H9 (cell line): ENCODE data around the gene DCUN1D4. TPM values are rescaled to one million over a fixed set of nuclear protein-coding genes. Genes with fewer than 3 reads are reported as not detected.

Source experiments
- DNase-seq: peaks from one replicate; pipeline ENCODE4 v3.0.0-alpha.2; 2017
- H2AFZ ChIP-seq: one replicate; pipeline ENCODE4 v1.6.1; 2013; ENCODE audit warnings: mild to moderate bottlenecking, low read length, control low read depth, moderate library complexity
- H2AK5ac ChIP-seq: 2 replicates; pipeline ENCODE4 v1.6.1; 2013; ENCODE audit warnings: low read length, control low read depth, mixed read lengths; ENCODE audit not compliant: insufficient read length
- H2BK120ac ChIP-seq: one replicate; pipeline ENCODE4 v1.6.1; 2013; ENCODE audit warnings: low read depth, mild to moderate bottlenecking, low read length, control low read depth, inconsistent platforms; ENCODE audit not compliant: poor library complexity, severe bottlenecking
- H2BK12ac ChIP-seq: 2 replicates; pipeline ENCODE4 v1.6.1; 2013; ENCODE audit warnings: low read length, control low read depth, mixed read lengths, low read depth; ENCODE audit not compliant: insufficient read length
- H2BK15ac ChIP-seq: 2 replicates; pipeline ENCODE4 v1.6.1; 2013; ENCODE audit warnings: low read depth, low read length, control low read depth
- H2BK20ac ChIP-seq: one replicate; pipeline ENCODE4 v1.6.1; 2013; ENCODE audit warnings: low read depth, mild to moderate bottlenecking, low read length, control low read depth, inconsistent platforms; ENCODE audit not compliant: poor library complexity, severe bottlenecking
- H2BK5ac ChIP-seq: 2 replicates; pipeline ENCODE4 v1.6.1; 2013; ENCODE audit warnings: low read length, control low read depth, mixed read lengths; ENCODE audit not compliant: insufficient read length
- H3K14ac ChIP-seq: 2 replicates; pipeline ENCODE4 v1.6.1; 2013; ENCODE audit warnings: low read length, control low read depth; ENCODE audit not compliant: insufficient read depth
- H3K18ac ChIP-seq: 2 replicates; pipeline ENCODE4 v1.6.1; 2013; ENCODE audit warnings: low read depth, mild to moderate bottlenecking, mixed read lengths, low read length, control low read depth; ENCODE audit not compliant: insufficient read length
- H3K23ac ChIP-seq: 2 replicates; pipeline ENCODE4 v1.6.1; 2013; ENCODE audit warnings: low read length, control low read depth, mixed read lengths, low read depth; ENCODE audit not compliant: insufficient read length
- H3K23me2 ChIP-seq: 2 replicates; pipeline ENCODE4 v1.6.1; 2013; ENCODE audit warnings: low read depth, mild to moderate bottlenecking, mixed read lengths, low read length, control low read depth; ENCODE audit not compliant: insufficient read length, poor library complexity, severe bottlenecking
- H3K27ac ChIP-seq: 2 replicates; pipeline ENCODE4 v1.5.1; 2013; ENCODE audit warnings: low read length, control low read depth, mixed read lengths, low read depth; ENCODE audit not compliant: insufficient read length
- H3K27me3 ChIP-seq: 2 replicates; pipeline ENCODE4 v1.6.1; 2013; ENCODE audit warnings: low read length, control low read depth, inconsistent platforms; ENCODE audit not compliant: insufficient read depth
- H3K4ac ChIP-seq: 2 replicates; pipeline ENCODE4 v1.6.1; 2013; ENCODE audit warnings: low read depth, mild to moderate bottlenecking, control low read depth, inconsistent platforms, low read length, moderate library complexity
- H3K4me1 ChIP-seq: 2 replicates; pipeline ENCODE4 v1.6.1; 2013; ENCODE audit warnings: low read length, control low read depth, inconsistent platforms; ENCODE audit not compliant: insufficient read depth
- H3K4me2 ChIP-seq: 2 replicates; pipeline ENCODE4 v1.6.1; 2013; ENCODE audit warnings: low read length, control low read depth, mixed read lengths; ENCODE audit not compliant: insufficient read length, insufficient read depth
- H3K56ac ChIP-seq: 2 replicates; pipeline ENCODE4 v1.6.1; 2013; ENCODE audit warnings: low read depth, mild to moderate bottlenecking, mixed read lengths, low read length, control low read depth; ENCODE audit not compliant: insufficient read length
- H3K79me1 ChIP-seq: 2 replicates; pipeline ENCODE4 v1.6.1; 2013; ENCODE audit warnings: low read depth, mild to moderate bottlenecking, moderate library complexity, low read length, control low read depth, inconsistent platforms; ENCODE audit not compliant: insufficient read depth, poor library complexity, severe bottlenecking
- H3K79me2 ChIP-seq: 2 replicates; pipeline ENCODE4 v1.6.1; 2013; ENCODE audit warnings: low read length, control low read depth, inconsistent platforms; ENCODE audit not compliant: insufficient read depth
- H3K9ac ChIP-seq: 2 replicates; pipeline ENCODE4 v1.6.1; 2013; ENCODE audit warnings: low read length, control low read depth, mixed read lengths; ENCODE audit not compliant: insufficient read length; ENCODE audit errors: extremely low read depth
- H3K9me3 ChIP-seq: one replicate; pipeline ENCODE4 v1.6.1; 2013; ENCODE audit warnings: low read depth, low read length, inconsistent platforms; ENCODE audit not compliant: control insufficient read depth
- H3T11ph ChIP-seq: one replicate; pipeline ENCODE4 v1.6.1; 2013; ENCODE audit warnings: mild to moderate bottlenecking, low read length, control low read depth, inconsistent platforms
- H4K20me1 ChIP-seq: one replicate; pipeline ENCODE4 v1.6.1; 2013; ENCODE audit not compliant: control insufficient read depth, insufficient read length, insufficient read depth
- H4K5ac ChIP-seq: 2 replicates; pipeline ENCODE4 v1.6.1; 2013; ENCODE audit warnings: low read depth, mild to moderate bottlenecking, mixed read lengths, low read length, control low read depth; ENCODE audit not compliant: insufficient read length
- H4K8ac ChIP-seq: replicated peaks from 2 replicates; pipeline ENCODE4 v1.6.1; 2013; ENCODE audit warnings: low read length, control low read depth, mixed read lengths, low read depth; ENCODE audit not compliant: insufficient read length
- H4K91ac ChIP-seq: 2 replicates; pipeline ENCODE4 v1.6.1; 2013; ENCODE audit warnings: low read depth, mild to moderate bottlenecking, moderate library complexity, mixed read lengths, low read length, control low read depth; ENCODE audit not compliant: insufficient read length
- H3K27ac Mint-ChIP-seq, 3 experiments: 2 replicates in 2 of 3; 3 replicates in 1 of 3; pipeline ENCODE4 v1.8.0; 2020 to 2021; ENCODE audit warnings: mixed read lengths in 3 of 3, mild to moderate bottlenecking in 1 of 3, moderate library complexity in 1 of 3
- H3K27me3 Mint-ChIP-seq: 2 replicates; pipeline ENCODE4 v1.8.0; 2021; ENCODE audit warnings: low read depth, mild to moderate bottlenecking, moderate library complexity, mixed read lengths
- H3K36me3 Mint-ChIP-seq, 3 experiments: 2 replicates in 2 of 3; 3 replicates in 1 of 3; pipeline ENCODE4 v1.8.0; 2020 to 2021; ENCODE audit warnings: low read depth in 3 of 3, mixed read lengths in 3 of 3; ENCODE audit not compliant: insufficient read depth in 1 of 3
- H3K4me1 Mint-ChIP-seq, 2 experiments: 2 replicates each; pipeline ENCODE4 v1.8.0; 2020; ENCODE audit warnings: mixed read lengths in 2 of 2
- H3K4me3 Mint-ChIP-seq, 2 experiments: 2 replicates in 1 of 2; 3 replicates in 1 of 2; pipeline ENCODE4 v1.8.0; 2020 to 2021; ENCODE audit warnings: mild to moderate bottlenecking in 2 of 2, mixed read lengths in 2 of 2, moderate library complexity in 1 of 2
- H3K9me3 Mint-ChIP-seq, 2 experiments: 2 replicates in 1 of 2; 3 replicates in 1 of 2; pipeline ENCODE4 v1.8.0; 2020; ENCODE audit warnings: mild to moderate bottlenecking in 2 of 2, mixed read lengths in 2 of 2, moderate library complexity in 1 of 2
- CTCF ChIP-seq: fragments of 200-600 bp; sonication (generic); conservative IDR thresholded peaks from 3 replicates; pipeline ENCODE4 v1.8.0; 2021; ENCODE audit warnings: antibody characterized with exemption, mild to moderate bottlenecking
- WGBS: extraction: QIAGEN DNeasy Blood & Tissue Kit; methylation state at CpG from one replicate; pipeline ENCODE4 v1.1.7; 2013; ENCODE audit warnings: missing lambda C conversion rate, low lambda C conversion rate, mixed read lengths; ENCODE audit not compliant: insufficient read length; ENCODE audit errors: extremely low coverage; 5-methylcytosine and 5-hydroxymethylcytosine counted together
- total RNA-seq: library from RNA; stranded (reverse); gene quantifications from 2 replicates; pipeline ENCODE4 v1.2.1, GENCODE V29; 2021

Gene DCUN1D4
- total RNA-seq, 1 experiment from 2014 or later: 46.7 TPM

GRCh38 chr4:51820443-51821234 lies 22.3 kb upstream of the DCUN1D4 start:
- Histone ChIP-seq H2BK12ac (no peak overlapping the region), H4K5ac (no peak overlapping the region), H2BK5ac (no peak overlapping the region), H2AK5ac (no peak overlapping the region), H3K23me2 (no peaks in the 10 kb centered on the region), H3K27me3 (no peaks in the 10 kb centered on the region), H3K79me2 (no peaks in the 10 kb centered on the region), H3K56ac (no peak overlapping the region), H3K4me2 (no peak overlapping the region), H3K18ac (no peak overlapping the region), H4K8ac (no peak overlapping the region), H4K91ac (no peak overlapping the region), H3T11ph (no peak overlapping the region), H2BK120ac (no peak overlapping the region), H2BK15ac (no peak overlapping the region), H3K79me1 (no peaks in the 10 kb centered on the region), H3K4ac (no peak overlapping the region), H2BK20ac (no peak overlapping the region), H3K9me3 (peaks cover 21% of the 10 kb centered on the region), H3K9ac (no peak overlapping the region), H3K14ac (no peak overlapping the region), H2AFZ (no peak overlapping the region), H3K4me1 (no peaks in the 10 kb centered on the region), H4K20me1 (no peaks in the 10 kb centered on the region), H3K23ac (no peak overlapping the region), H3K27ac (no peak overlapping the region)
- whole genome bisulfite sequencing: no CpG with 5 or more reads among the region's 8 CpGs
- no peak for DNase-seq
- Mint-ChIP-seq H3K27me3 (no peaks in the 10 kb centered on the region; the same call in 1 of the 2 replicates), H3K4me3 (no peak overlapping the region), H3K9me3 (peaks cover 18 to 44% of the 10 kb centered on the region in 2 experiments), H3K4me1 (no peaks in the 10 kb centered on the region), H3K27ac (no peak overlapping the region), H3K36me3 (peaks cover 14 to 26% (median 15%) of the 10 kb centered on the region in 3 experiments; a peak in 6 of 7 replicates)
- TF ChIP-seq CTCF: no peak
